Hepatocyte (in vitro differentiated cells): ENCODE data around the gene P2RX1. TPM values are rescaled to one million over a fixed set of nuclear protein-coding genes. Genes with fewer than 3 reads are reported as not detected.

ENCODE experiments used
- DNase-seq: peaks from one replicate; pipeline ENCODE4 v3.0.0-alpha.2; 2016; ENCODE audit warnings: low spot score
- H2AFZ ChIP-seq: fragments of 200-600 bp; sonication (generic); 2 replicates; pipeline ENCODE4 v1.6.0; 2016; ENCODE audit warnings: antibody characterized with exemption, mild to moderate bottlenecking
- H3K27ac ChIP-seq: fragments of 200-600 bp; sonication (generic); 2 replicates; pipeline ENCODE4 v1.5.1; 2016; ENCODE audit warnings: mild to moderate bottlenecking
- H3K27me3 ChIP-seq: fragments of 200-600 bp; sonication (generic); 2 replicates; pipeline ENCODE4 v1.6.1; 2016
- H3K36me3 ChIP-seq: fragments of 200-600 bp; sonication (generic); replicated peaks from 2 replicates; pipeline ENCODE4 v1.5.1; 2016; ENCODE audit warnings: low read depth; ENCODE audit not compliant: insufficient read depth
- H3K4me1 ChIP-seq: fragments of 200-600 bp; sonication (generic); 2 replicates; pipeline ENCODE4 v1.5.1; 2016; ENCODE audit warnings: mild to moderate bottlenecking, moderate library complexity; ENCODE audit not compliant: insufficient read depth
- H3K4me2 ChIP-seq: fragments of 200-600 bp; sonication (generic); 2 replicates; pipeline ENCODE4 v1.6.0; 2016
- H3K4me3 ChIP-seq: fragments of 200-600 bp; sonication (generic); 2 replicates; pipeline ENCODE4 v1.5.1; 2016; ENCODE audit warnings: mild to moderate bottlenecking
- H3K79me2 ChIP-seq: fragments of 200-600 bp; sonication (generic); 2 replicates; pipeline ENCODE4 v1.6.0; 2017; ENCODE audit warnings: mild to moderate bottlenecking
- H3K9me2 ChIP-seq: fragments of 200-600 bp; sonication (generic); replicated peaks from 2 replicates; pipeline ENCODE4 v1.6.0; 2017; ENCODE audit warnings: mild to moderate bottlenecking; ENCODE audit not compliant: insufficient read depth
- H3K9me3 ChIP-seq: fragments of 200-600 bp; sonication (generic); 2 replicates; pipeline ENCODE4 v1.5.1; 2016; ENCODE audit warnings: low read depth, mild to moderate bottlenecking
- H4K20me1 ChIP-seq: fragments of 200-600 bp; sonication (generic); 2 replicates; pipeline ENCODE4 v1.6.0; 2016; ENCODE audit warnings: mild to moderate bottlenecking; ENCODE audit not compliant: insufficient read depth, poor library complexity, severe bottlenecking
- EZH2 ChIP-seq: fragments of 200-600 bp; sonication (generic); IDR thresholded peaks from 2 replicates; pipeline ENCODE4 v1.6.1; 2016; ENCODE audit warnings: antibody characterized with exemption, mild to moderate bottlenecking, borderline replicate concordance
- EZH2phosphoT487 ChIP-seq: fragments of 200-600 bp; sonication (generic); IDR thresholded peaks from one replicate; pipeline ENCODE4 v1.6.1; 2018; ENCODE audit warnings: antibody characterized with exemption, mild to moderate bottlenecking, low read depth, moderate library complexity; ENCODE audit not compliant: unreplicated experiment, severe bottlenecking
- WGBS: methylation state at CpG from one replicate; pipeline ENCODE4 v1.1.6; 2016; ENCODE audit warnings: low lambda C conversion rate; ENCODE audit errors: missing lambda C conversion rate; 5-methylcytosine and 5-hydroxymethylcytosine counted together
- polyA plus RNA-seq: library from polyadenylated mRNA; unstranded; fragments of >200 nt; fragmentation: Nextera tagmentation; extraction: Ambion mirVana; gene quantifications from 2 replicates; pipeline ENCODE4 v1.2.1, GENCODE V29; 2016
- total RNA-seq: library from RNA; depleted of rRNA; stranded (reverse); fragments of >200 nt; gene quantifications from 2 replicates; pipeline ENCODE4 v1.2.3, GENCODE V29; 2014
- TF ChIP-seq, protein P1 (sequence below): fragments of 200-600 bp; sonication (generic); IDR thresholded peaks from 2 replicates; pipeline ENCODE4 v1.5.1; 2016; ENCODE audit warnings: antibody characterized with exemption, mild to moderate bottlenecking; ENCODE audit not compliant: poor library complexity

P2RX1 gene
- total and polyA plus RNA-seq, 2 experiments from 2014 or later, result 0.50 to 1.8 TPM

DNA sequence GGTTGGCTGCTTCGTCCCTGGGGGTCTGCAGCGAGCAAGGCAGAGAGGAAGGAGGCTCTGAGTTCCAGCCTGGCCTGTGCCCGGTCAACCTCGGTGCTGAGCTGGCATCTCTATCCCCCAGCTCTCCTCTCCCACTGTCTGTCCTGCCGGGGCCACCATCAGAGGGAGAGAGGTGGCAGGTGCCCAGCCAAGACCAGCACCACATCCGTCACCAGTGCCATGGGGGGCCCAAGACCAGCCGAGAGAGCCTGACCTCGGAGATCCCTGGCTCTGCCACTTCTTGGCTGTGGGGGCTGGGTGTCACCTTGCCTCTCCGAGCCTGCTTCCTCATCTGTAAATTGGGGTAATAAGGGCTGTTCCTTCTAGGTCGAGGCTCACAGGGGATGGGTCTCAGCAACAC lies 560 bp upstream of the P2RX1 start:
- Histone ChIP-seq H3K9me2 (no peaks in the 10 kb centered on the region), H3K4me1 (peaks cover 17% of the 10 kb centered on the region), H3K9me3 (no peaks in the 10 kb centered on the region), H4K20me1 (no peaks in the 10 kb centered on the region), H3K27ac (no peak overlapping the region), H2AFZ (no peak overlapping the region), H3K36me3 (no peaks in the 10 kb centered on the region), H3K4me3 (no peak overlapping the region), H3K27me3 (no peaks in the 10 kb centered on the region), H3K79me2 (no peaks in the 10 kb centered on the region), H3K4me2 (no peak overlapping the region)
- DNase-seq, result no peak
- TF ChIP-seq EZH2 (no peak), EZH2phosphoT487 (no peak)
- TF ChIP-seq, protein P1, sequence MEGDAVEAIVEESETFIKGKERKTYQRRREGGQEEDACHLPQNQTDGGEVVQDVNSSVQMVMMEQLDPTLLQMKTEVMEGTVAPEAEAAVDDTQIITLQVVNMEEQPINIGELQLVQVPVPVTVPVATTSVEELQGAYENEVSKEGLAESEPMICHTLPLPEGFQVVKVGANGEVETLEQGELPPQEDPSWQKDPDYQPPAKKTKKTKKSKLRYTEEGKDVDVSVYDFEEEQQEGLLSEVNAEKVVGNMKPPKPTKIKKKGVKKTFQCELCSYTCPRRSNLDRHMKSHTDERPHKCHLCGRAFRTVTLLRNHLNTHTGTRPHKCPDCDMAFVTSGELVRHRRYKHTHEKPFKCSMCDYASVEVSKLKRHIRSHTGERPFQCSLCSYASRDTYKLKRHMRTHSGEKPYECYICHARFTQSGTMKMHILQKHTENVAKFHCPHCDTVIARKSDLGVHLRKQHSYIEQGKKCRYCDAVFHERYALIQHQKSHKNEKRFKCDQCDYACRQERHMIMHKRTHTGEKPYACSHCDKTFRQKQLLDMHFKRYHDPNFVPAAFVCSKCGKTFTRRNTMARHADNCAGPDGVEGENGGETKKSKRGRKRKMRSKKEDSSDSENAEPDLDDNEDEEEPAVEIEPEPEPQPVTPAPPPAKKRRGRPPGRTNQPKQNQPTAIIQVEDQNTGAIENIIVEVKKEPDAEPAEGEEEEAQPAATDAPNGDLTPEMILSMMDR, result no peak
- WGBS, result 92% methylated on average over 10 of the region's 10 CpGs

GRCh38 chr17:3915581-3915994 lies 677 bp downstream of the P2RX1 start:
- H3K9me2 ChIP-seq, result no peaks in the 10 kb centered on the region
- H3K27ac ChIP-seq, result no peak overlapping the region
- no peak overlapping the region for H3K4me3 ChIP-seq
- H3K27me3 ChIP-seq, result no peaks in the 10 kb centered on the region
- no peak for DNase-seq
- H3K36me3 ChIP-seq, result no peaks in the 10 kb centered on the region
- no peak overlapping the region for H2AFZ ChIP-seq
- H3K79me2 ChIP-seq, result no peaks in the 10 kb centered on the region
- TF ChIP-seq EZH2phosphoT487, result no peak
- TF ChIP-seq, protein P1, result no peak
- TF ChIP-seq EZH2, result no peak
- H3K9me3 ChIP-seq, result no peaks in the 10 kb centered on the region
- H3K4me1 ChIP-seq, result peaks cover 17% of the 10 kb centered on the region
- 91% methylated on average over 13 of the region's 13 CpGs for WGBS
- H3K4me2 ChIP-seq, result no peak overlapping the region
- H4K20me1 ChIP-seq, result no peaks in the 10 kb centered on the region

- no peak overlapping the region for H3K4me3 ChIP-seq
- no peaks in the 10 kb centered on the region for H4K20me1 ChIP-seq
- H3K9me2 ChIP-seq, result no peaks in the 10 kb centered on the region
- peaks cover 17% of the 10 kb centered on the region for H3K4me1 ChIP-seq
- no peak overlapping the region for H3K27ac ChIP-seq
- TF ChIP-seq EZH2phosphoT487 (no peak), EZH2 (no peak)
- TF ChIP-seq, protein P1, result no peak
- H3K79me2 ChIP-seq, result no peaks in the 10 kb centered on the region
- 97% methylated on average over 10 of the region's 10 CpGs for WGBS
- no peaks in the 10 kb centered on the region for H3K9me3 ChIP-seq
- DNase-seq, result no peak
- H3K27me3 ChIP-seq, result no peaks in the 10 kb centered on the region
- H3K4me2 ChIP-seq, result no peak overlapping the region
- no peak overlapping the region for H2AFZ ChIP-seq
- H3K36me3 ChIP-seq, result no peaks in the 10 kb centered on the region
These were observed 2.0 kb downstream of the P2RX1 start for GRCh38 chr17:3914312-3914670.
